Measurements from ENCODE around the gene AGPAT1. TPM values are rescaled to one million over a fixed set of nuclear protein-coding genes. Genes with fewer than 3 reads are reported as not detected.

Gene AGPAT1
- total and polyA plus RNA-seq, 2 of the 8 experiments (the other 6 are each of a cell fraction or from before 2014, with no cell fraction given): 96.0 to 222 TPM

DNA sequence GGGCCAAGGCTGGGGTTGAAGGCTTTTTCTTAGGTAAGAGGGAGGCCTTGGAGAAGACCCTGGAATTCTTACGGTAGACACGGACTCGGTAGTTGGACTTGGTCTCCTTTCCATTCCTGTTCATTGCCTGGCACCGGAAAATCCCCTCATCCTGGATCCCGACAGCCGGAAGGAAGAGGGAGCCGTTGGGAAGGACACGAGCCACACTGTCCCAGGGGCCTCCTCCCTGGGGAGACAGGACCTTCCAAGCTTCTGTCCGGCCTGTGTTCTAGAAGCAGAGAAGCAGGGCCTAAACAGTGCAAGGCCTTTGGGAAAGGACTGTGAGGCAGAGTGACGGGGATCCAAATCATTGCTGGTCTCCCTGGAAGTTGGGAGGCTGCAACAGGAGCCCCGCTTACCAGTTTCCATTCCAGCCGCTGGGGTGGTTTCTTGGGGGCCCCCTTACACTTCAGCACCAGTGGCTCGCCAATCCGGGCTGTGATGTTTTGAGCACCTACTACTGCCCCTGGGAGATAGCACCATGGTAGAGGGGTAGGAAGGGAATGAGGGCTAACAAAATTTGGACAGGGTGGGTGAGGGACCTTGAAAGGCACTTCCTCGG is 7.7 kb upstream of the AGPAT1 start (continued):
- TF ChIP-seq BRCA1 (IDR thresholded peaks at IDR 0.05; ENCODE audit: low read depth, low read length) (no peak), CBX5 (IDR thresholded peaks at IDR 0.05; ENCODE audit: low read depth, low read length) (no peak)
